ENCODE data around the gene WDHD1. TPM values are rescaled to one million over a fixed set of nuclear protein-coding genes. Genes with fewer than 3 reads are reported as not detected.

WDHD1 gene
- total and polyA plus RNA-seq, 8 donors, result 8.6 to 22.3 (median 16.0) TPM

DNA sequence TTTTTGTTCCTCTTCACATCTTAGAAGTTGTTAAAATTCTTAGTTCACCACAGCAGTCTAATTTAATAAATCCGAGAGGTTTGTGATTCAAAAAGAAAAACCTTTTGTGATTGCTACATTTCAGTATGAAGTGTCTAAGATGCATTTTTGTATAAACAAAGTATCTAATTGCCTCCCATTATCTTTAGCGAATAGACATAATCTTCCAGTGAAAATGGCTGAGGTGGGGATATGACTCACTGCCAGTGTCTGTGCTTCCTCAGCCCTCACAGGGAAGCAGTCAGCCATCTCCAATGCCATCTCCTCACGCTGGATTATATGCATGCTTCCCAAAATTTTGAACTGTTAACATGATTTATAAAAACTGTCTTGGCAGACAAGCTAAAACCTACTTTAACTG, 131.9 kb downstream of the WDHD1 start:
- Histone ChIP-seq H3K27ac (no peak overlapping the region), H3K36me3 (no peaks in the 10 kb centered on the region), H3K27me3 (no peaks in the 10 kb centered on the region), H3K9me3 (no peaks in the 10 kb centered on the region), H3K4me3 (no peak overlapping the region), H3K4me1 (peaks cover 0 to 47% of the 10 kb centered on the region in 2 donors)
- DNase-seq, result no peak
- TF ChIP-seq, protein P1, sequence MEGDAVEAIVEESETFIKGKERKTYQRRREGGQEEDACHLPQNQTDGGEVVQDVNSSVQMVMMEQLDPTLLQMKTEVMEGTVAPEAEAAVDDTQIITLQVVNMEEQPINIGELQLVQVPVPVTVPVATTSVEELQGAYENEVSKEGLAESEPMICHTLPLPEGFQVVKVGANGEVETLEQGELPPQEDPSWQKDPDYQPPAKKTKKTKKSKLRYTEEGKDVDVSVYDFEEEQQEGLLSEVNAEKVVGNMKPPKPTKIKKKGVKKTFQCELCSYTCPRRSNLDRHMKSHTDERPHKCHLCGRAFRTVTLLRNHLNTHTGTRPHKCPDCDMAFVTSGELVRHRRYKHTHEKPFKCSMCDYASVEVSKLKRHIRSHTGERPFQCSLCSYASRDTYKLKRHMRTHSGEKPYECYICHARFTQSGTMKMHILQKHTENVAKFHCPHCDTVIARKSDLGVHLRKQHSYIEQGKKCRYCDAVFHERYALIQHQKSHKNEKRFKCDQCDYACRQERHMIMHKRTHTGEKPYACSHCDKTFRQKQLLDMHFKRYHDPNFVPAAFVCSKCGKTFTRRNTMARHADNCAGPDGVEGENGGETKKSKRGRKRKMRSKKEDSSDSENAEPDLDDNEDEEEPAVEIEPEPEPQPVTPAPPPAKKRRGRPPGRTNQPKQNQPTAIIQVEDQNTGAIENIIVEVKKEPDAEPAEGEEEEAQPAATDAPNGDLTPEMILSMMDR (IDR thresholded peaks at IDR 0.05), result no peak
- ATAC-seq, result no peak
- intact Hi-C loops (cut with DNase I), result loop anchor here in 1 of 2 donors (10.0 kb wide), 1 partner anchor 270 kb away; no protein-coding TSS in a partner anchor

GRCh38 chr14:54893151-54893760, 133.6 kb downstream of the WDHD1 start:
- intact Hi-C loops (cut with DNase I), result loop anchor here in 1 of 2 donors (10.0 kb wide), 1 partner anchor 272 kb away; no protein-coding TSS in a partner anchor
- peak in 1 of 4 donors; percentile 28 for DNase-seq
- Histone ChIP-seq H3K27me3 (no peaks in the 10 kb centered on the region), H3K4me1 (peaks cover 3 to 40% of the 10 kb centered on the region in 2 donors), H3K27ac (no peak overlapping the region), H3K4me3 (no peak overlapping the region), H3K9me3 (no peaks in the 10 kb centered on the region), H3K36me3 (no peaks in the 10 kb centered on the region)
- ATAC-seq, result peak; percentile 85
- TF ChIP-seq, protein P1 (IDR thresholded peaks at IDR 0.05), result peak; percentile 75 to 89

DNA sequence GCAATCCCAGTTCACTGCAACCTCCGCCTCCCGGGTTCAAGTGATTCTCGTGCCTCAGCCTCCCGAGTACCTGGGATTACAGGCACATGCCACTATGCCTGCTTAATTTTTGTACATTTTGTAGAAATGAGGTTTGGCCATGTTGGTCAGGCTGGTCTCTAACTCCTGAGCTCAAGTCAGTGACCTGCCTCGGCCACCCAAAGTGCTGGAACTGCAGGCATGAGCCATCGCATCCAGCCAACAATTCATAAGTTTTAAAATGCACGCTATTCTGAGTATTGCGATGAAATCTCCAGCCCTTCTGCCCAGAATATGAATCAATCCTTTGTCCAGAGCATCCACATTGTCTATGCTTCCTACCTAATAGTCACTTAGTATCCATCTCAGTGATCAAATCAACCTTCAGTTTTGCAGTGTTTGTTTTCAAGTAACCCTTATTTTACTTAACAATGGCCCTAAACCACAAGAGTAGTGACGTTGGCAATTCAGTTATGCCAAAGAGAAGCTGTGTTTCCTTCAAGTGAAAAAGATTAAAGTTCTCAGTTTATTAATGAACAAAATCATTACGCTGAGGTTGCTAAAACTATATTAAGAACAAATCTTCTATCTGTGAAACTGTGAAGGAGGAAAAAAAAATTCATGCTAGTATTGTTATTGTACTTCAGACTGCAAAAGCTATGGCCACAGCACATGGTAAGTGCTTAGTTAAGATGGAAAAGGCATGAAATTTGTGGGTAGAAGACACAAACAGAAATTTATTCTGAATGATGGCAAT, 135.2 kb downstream of the WDHD1 start:
- Histone ChIP-seq H3K9me3 (no peaks in the 10 kb centered on the region), H3K27me3 (no peaks in the 10 kb centered on the region), H3K36me3 (no peaks in the 10 kb centered on the region), H3K27ac (no peak overlapping the region), H3K4me1 (peaks cover 3 to 43% of the 10 kb centered on the region in 2 donors), H3K4me3 (no peak overlapping the region)
- intact Hi-C loops (cut with DNase I), result loop anchor here in 1 of 2 donors (10.0 kb wide), 1 partner anchor 273 kb away; no protein-coding TSS in a partner anchor
- ATAC-seq, result no peak
- no peak for DNase-seq
- TF ChIP-seq, protein P1 (IDR thresholded peaks at IDR 0.05), result no peak

DNA sequence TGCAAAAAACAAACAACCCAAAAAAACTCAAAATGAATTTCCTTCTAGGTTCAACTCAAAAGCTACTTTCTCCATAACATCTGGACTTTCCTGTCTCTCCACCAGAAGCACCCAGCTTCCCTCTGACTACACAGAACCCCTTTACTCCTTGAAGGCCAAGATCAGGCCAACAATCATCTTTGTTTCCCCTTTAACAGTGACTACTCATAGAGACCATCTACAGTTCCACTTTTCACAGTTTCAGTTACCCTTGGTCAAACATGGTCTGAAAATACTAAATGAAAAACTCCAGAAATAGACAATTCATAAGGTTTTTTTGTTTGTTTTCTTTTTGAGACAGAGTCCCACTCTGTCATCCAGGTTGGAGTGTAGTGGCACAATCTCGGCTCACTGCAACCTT, 136.1 kb downstream of the WDHD1 start:
- Histone ChIP-seq H3K27me3 (no peaks in the 10 kb centered on the region), H3K27ac (no peak overlapping the region), H3K36me3 (no peaks in the 10 kb centered on the region), H3K4me3 (no peak overlapping the region), H3K9me3 (no peaks in the 10 kb centered on the region), H3K4me1 (peaks cover 3 to 43% of the 10 kb centered on the region in 2 donors)
- DNase-seq, result no peak
- ATAC-seq, result peak; percentile 14
- intact Hi-C loops (cut with DNase I), result loop anchor here in 1 of 2 donors (10.0 kb wide), 1 partner anchor 274 kb away; no protein-coding TSS in a partner anchor
- TF ChIP-seq, protein P1 (IDR thresholded peaks at IDR 0.05), result no peak

GRCh38 chr14:54889919-54890318, 137.0 kb downstream of the WDHD1 start:
- DNase-seq, result no peak
- no peaks in the 10 kb centered on the region for H3K36me3 ChIP-seq
- H3K9me3 ChIP-seq, result no peaks in the 10 kb centered on the region
- no peak overlapping the region for H3K4me3 ChIP-seq
- H3K27ac ChIP-seq, result no peak overlapping the region
- intact Hi-C loops (cut with DNase I), result loop anchor here in 1 of 2 donors (10.0 kb wide), 1 partner anchor 275 kb away; no protein-coding TSS in a partner anchor
- no peak for ATAC-seq
- peaks cover 3 to 35% of the 10 kb centered on the region in 2 donors for H3K4me1 ChIP-seq
- no peaks in the 10 kb centered on the region for H3K27me3 ChIP-seq
- TF ChIP-seq, protein P1 (IDR thresholded peaks at IDR 0.05), result no peak
